Measurements from ENCODE around the gene SLC9A9. TPM values are rescaled to one million over a fixed set of nuclear protein-coding genes. Genes with fewer than 3 reads are reported as not detected.

Gene SLC9A9
- total and polyA plus RNA-seq, 2 donors (not counting 1 experiment from before 2014, with no cell fraction given), result 14.3 to 74.0 TPM

- Histone ChIP-seq H3K4me1 (ENCODE audit: control insufficient read depth, extremely low read depth, insufficient read depth, low read length) (peaks cover 2% of the 10 kb centered on the region), H3K27me3 (ENCODE audit: control insufficient read depth, insufficient read depth, low read length) (no peaks in the 10 kb centered on the region), H3K4me3 (replicated peaks in 1 of 4; ENCODE audit: control extremely low read depth in 1 of 4, insufficient read depth in 1 of 4, low read depth in 3 of 4, low read length in 4 of 4) (no peak overlapping the region), H3K79me2 (ENCODE audit: control insufficient read depth, insufficient read depth, low read length) (no peaks in the 10 kb centered on the region), H4K20me1 (ENCODE audit: control insufficient read depth, extremely low read depth, insufficient read depth, low read length) (no peaks in the 10 kb centered on the region), H3K27ac (ENCODE audit: insufficient read depth, low read length) (no peak overlapping the region), H3K9me3 (ENCODE audit: control insufficient read depth, insufficient read depth, low read depth, low read length) (no peaks in the 10 kb centered on the region), H3K4me2 (ENCODE audit: extremely low read depth, insufficient read depth, low read length) (no peak overlapping the region), H3K9ac (ENCODE audit: insufficient read depth, low read length) (no peak overlapping the region), H2AFZ (ENCODE audit: low read length) (no peak overlapping the region), H3K36me3 (ENCODE audit: control insufficient read depth, insufficient read depth, low read length) (no peaks in the 10 kb centered on the region)
- no peak for DNase-seq (ENCODE audit: low read depth in 2 of 2)
- no peak for TF ChIP-seq EZH2 (IDR thresholded peaks at IDR 0.05; ENCODE audit: low read length, missing control alignments)
- TF ChIP-seq, protein P1, sequence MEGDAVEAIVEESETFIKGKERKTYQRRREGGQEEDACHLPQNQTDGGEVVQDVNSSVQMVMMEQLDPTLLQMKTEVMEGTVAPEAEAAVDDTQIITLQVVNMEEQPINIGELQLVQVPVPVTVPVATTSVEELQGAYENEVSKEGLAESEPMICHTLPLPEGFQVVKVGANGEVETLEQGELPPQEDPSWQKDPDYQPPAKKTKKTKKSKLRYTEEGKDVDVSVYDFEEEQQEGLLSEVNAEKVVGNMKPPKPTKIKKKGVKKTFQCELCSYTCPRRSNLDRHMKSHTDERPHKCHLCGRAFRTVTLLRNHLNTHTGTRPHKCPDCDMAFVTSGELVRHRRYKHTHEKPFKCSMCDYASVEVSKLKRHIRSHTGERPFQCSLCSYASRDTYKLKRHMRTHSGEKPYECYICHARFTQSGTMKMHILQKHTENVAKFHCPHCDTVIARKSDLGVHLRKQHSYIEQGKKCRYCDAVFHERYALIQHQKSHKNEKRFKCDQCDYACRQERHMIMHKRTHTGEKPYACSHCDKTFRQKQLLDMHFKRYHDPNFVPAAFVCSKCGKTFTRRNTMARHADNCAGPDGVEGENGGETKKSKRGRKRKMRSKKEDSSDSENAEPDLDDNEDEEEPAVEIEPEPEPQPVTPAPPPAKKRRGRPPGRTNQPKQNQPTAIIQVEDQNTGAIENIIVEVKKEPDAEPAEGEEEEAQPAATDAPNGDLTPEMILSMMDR (conservative IDR thresholded peaks at IDR 0.05 in 1 of 2, IDR thresholded peaks at IDR 0.05 in 1 of 2; ENCODE audit: low read depth in 1 of 2, low read length in 2 of 2), result no peak
Observed at GRCh38 chr3:143835312-143835711, 13.0 kb downstream of the SLC9A9 start.

- no peak overlapping the region for H2AFZ ChIP-seq (ENCODE audit: low read length)
- H3K9me3 ChIP-seq (ENCODE audit: control insufficient read depth, insufficient read depth, low read depth, low read length), result no peaks in the 10 kb centered on the region
- H3K27ac ChIP-seq (ENCODE audit: insufficient read depth, low read length), result no peak overlapping the region
- H3K9ac ChIP-seq (ENCODE audit: insufficient read depth, low read length), result no peak overlapping the region
- no peak overlapping the region for H3K4me2 ChIP-seq (ENCODE audit: extremely low read depth, insufficient read depth, low read length)
- peaks cover 2% of the 10 kb centered on the region for H3K4me1 ChIP-seq (ENCODE audit: control insufficient read depth, extremely low read depth, insufficient read depth, low read length)
- H3K79me2 ChIP-seq (ENCODE audit: control insufficient read depth, insufficient read depth, low read length), result no peaks in the 10 kb centered on the region
- no peaks in the 10 kb centered on the region for H3K27me3 ChIP-seq (ENCODE audit: control insufficient read depth, insufficient read depth, low read length)
- TF ChIP-seq EZH2 (IDR thresholded peaks at IDR 0.05; ENCODE audit: low read length, missing control alignments), result no peak
- DNase-seq (ENCODE audit: low read depth in 2 of 2), result peak in 1 of 2 donors; percentile 29
- no peak overlapping the region for H3K4me3 ChIP-seq (replicated peaks in 1 of 4; ENCODE audit: control extremely low read depth in 1 of 4, insufficient read depth in 1 of 4, low read depth in 3 of 4, low read length in 4 of 4)
- H4K20me1 ChIP-seq (ENCODE audit: control insufficient read depth, extremely low read depth, insufficient read depth, low read length), result no peaks in the 10 kb centered on the region
- no peaks in the 10 kb centered on the region for H3K36me3 ChIP-seq (ENCODE audit: control insufficient read depth, insufficient read depth, low read length)
Observed at GRCh38 chr3:143832433-143832832, 15.8 kb downstream of the SLC9A9 start.

GRCh38 chr3:143831994-143832393 is 16.3 kb downstream of the SLC9A9 start:
- Histone ChIP-seq H3K27ac (ENCODE audit: insufficient read depth, low read length) (no peak overlapping the region), H3K4me2 (ENCODE audit: extremely low read depth, insufficient read depth, low read length) (no peak overlapping the region), H3K79me2 (ENCODE audit: control insufficient read depth, insufficient read depth, low read length) (no peaks in the 10 kb centered on the region), H3K27me3 (ENCODE audit: control insufficient read depth, insufficient read depth, low read length) (no peaks in the 10 kb centered on the region), H3K4me1 (ENCODE audit: control insufficient read depth, extremely low read depth, insufficient read depth, low read length) (peaks cover 2% of the 10 kb centered on the region), H3K9me3 (ENCODE audit: control insufficient read depth, insufficient read depth, low read depth, low read length) (no peaks in the 10 kb centered on the region), H4K20me1 (ENCODE audit: control insufficient read depth, extremely low read depth, insufficient read depth, low read length) (no peaks in the 10 kb centered on the region), H3K4me3 (replicated peaks in 1 of 4; ENCODE audit: control extremely low read depth in 1 of 4, insufficient read depth in 1 of 4, low read depth in 3 of 4, low read length in 4 of 4) (no peak overlapping the region), H3K9ac (ENCODE audit: insufficient read depth, low read length) (no peak overlapping the region), H2AFZ (ENCODE audit: low read length) (no peak overlapping the region), H3K36me3 (ENCODE audit: control insufficient read depth, insufficient read depth, low read length) (no peaks in the 10 kb centered on the region)
- no peak for TF ChIP-seq EZH2 (IDR thresholded peaks at IDR 0.05; ENCODE audit: low read length, missing control alignments)
- TF ChIP-seq, protein P1 (conservative IDR thresholded peaks at IDR 0.05 in 1 of 2, IDR thresholded peaks at IDR 0.05 in 1 of 2; ENCODE audit: low read depth in 1 of 2, low read length in 2 of 2), result no peak
- no peak for DNase-seq (ENCODE audit: low read depth in 2 of 2)

Data from fibroblast of lung (primary cell).